Gastrocnemius medialis (tissue), 4 donors: ENCODE results near the gene SRD5A3. TPM values are rescaled to one million over a fixed set of nuclear protein-coding genes. Genes with fewer than 3 reads are reported as not detected.

Experiments used
- ATAC-seq, 2 donors: fragments of 150-250 bp; one replicate each; pipeline ENCODE4 v1.9.1; 2016
- DNase-seq, 2 donors: peaks; one replicate each; pipeline ENCODE4 v3.0.0-alpha.2; 2019
- H3K27ac ChIP-seq, 4 donors: fragments of 200-600 bp; sonication (generic); 1 replicate in 1 of 4; 2 replicates in 3 of 4; pipeline ENCODE4 v1.5.1; 2016 to 2018; ENCODE audit warnings: mild to moderate bottlenecking in 2 of 4, moderate library complexity in 1 of 4
- H3K27me3 ChIP-seq, 3 donors: fragments of 200-600 bp; sonication (generic) in 2 of 3; 1 replicate in 1 of 3; 2 replicates in 2 of 3; pipeline versions ENCODE4 v1.5.1 to v1.6.0; 2016 to 2019; ENCODE audit warnings: mild to moderate bottlenecking in 1 of 3, moderate library complexity in 1 of 3
- H3K36me3 ChIP-seq, 2 donors: fragments of 200-600 bp; sonication (generic) in 1 of 2; one replicate each; pipeline ENCODE4 v1.5.1; 2017 to 2018
- H3K4me1 ChIP-seq, 2 donors: fragments of 200-600 bp; sonication (generic) in 1 of 2; one replicate each; pipeline ENCODE4 v1.5.1; 2016 to 2017; ENCODE audit warnings: mild to moderate bottlenecking in 2 of 2
- H3K4me3 ChIP-seq, 4 donors: fragments of 200-600 bp; sonication (generic) in 3 of 4; 1 replicate in 1 of 4; 2 replicates in 3 of 4; pipeline ENCODE4 v1.5.1; 2016 to 2019; ENCODE audit warnings: mild to moderate bottlenecking in 2 of 4
- H3K9me3 ChIP-seq, 3 donors: fragments of 200-600 bp; sonication (generic) in 2 of 3; 1 replicate in 1 of 3; 2 replicates in 2 of 3; pipeline ENCODE4 v1.5.1; 2016 to 2019
- POLR2A ChIP-seq, 2 donors: fragments of 450-650 bp; IDR thresholded peaks; one replicate each; pipeline ENCODE4 v1.6.1; 2017; ENCODE audit warnings: antibody characterized with exemption in 2 of 2, mild to moderate bottlenecking in 2 of 2, moderate library complexity in 2 of 2
- in situ Hi-C, 4 donors: fragments of 200-750 bp; cut with MboI; loops; one replicate each; pipeline versions ENCODE4 v1.15.0 to v1.8.0; 2017; ENCODE audit warnings: low sequenced_read_pairs in 4 of 4
- intact Hi-C: fragments of 100-400 bp; cut with DNase I; formaldehyde crosslinking; loops from one replicate; pipeline ENCODE4 v1.15.1; 2023; ENCODE audit warnings: low total_unique reads
- total RNA-seq, 4 donors: library from RNA; depleted of rRNA; stranded (reverse); fragments of >200 nt; gene quantifications; one replicate each; pipeline versions ENCODE4 v1.1.0 to v1.2.3, GENCODE V29; 2016
- TF ChIP-seq, protein P1 (sequence below), 5 experiments: fragments of 450-650 bp in 3 of 5; fragments of 200-600 bp in 2 of 5; sonication (generic) in 2 of 5; IDR thresholded peaks in 4 of 5; conservative IDR thresholded peaks in 1 of 5; 1 replicate in 4 of 5; 2 replicates in 1 of 5; pipeline ENCODE4 v1.5.1; 2016 to 2019; ENCODE audit warnings: antibody characterized with exemption in 5 of 5, mild to moderate bottlenecking in 3 of 5, moderate library complexity in 3 of 5

Gene SRD5A3
- total RNA-seq, 4 donors from 2014 or later, result 2.4 to 7.6 (median 5.1) TPM

- Histone ChIP-seq H3K9me3 (no peaks in the 10 kb centered on the region), H3K36me3 (no peaks in the 10 kb centered on the region), H3K4me3 (no peak overlapping the region), H3K27me3 (no peaks in the 10 kb centered on the region), H3K27ac (no peak overlapping the region), H3K4me1 (no peaks in the 10 kb centered on the region)
- TF ChIP-seq POLR2A (IDR thresholded peaks at IDR 0.05), result no peak
- TF ChIP-seq, protein P1, sequence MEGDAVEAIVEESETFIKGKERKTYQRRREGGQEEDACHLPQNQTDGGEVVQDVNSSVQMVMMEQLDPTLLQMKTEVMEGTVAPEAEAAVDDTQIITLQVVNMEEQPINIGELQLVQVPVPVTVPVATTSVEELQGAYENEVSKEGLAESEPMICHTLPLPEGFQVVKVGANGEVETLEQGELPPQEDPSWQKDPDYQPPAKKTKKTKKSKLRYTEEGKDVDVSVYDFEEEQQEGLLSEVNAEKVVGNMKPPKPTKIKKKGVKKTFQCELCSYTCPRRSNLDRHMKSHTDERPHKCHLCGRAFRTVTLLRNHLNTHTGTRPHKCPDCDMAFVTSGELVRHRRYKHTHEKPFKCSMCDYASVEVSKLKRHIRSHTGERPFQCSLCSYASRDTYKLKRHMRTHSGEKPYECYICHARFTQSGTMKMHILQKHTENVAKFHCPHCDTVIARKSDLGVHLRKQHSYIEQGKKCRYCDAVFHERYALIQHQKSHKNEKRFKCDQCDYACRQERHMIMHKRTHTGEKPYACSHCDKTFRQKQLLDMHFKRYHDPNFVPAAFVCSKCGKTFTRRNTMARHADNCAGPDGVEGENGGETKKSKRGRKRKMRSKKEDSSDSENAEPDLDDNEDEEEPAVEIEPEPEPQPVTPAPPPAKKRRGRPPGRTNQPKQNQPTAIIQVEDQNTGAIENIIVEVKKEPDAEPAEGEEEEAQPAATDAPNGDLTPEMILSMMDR (IDR thresholded peaks at IDR 0.05 in 4 of 5, conservative IDR thresholded peaks at IDR 0.05 in 1 of 5), result no peak
- in situ Hi-C loops, result loop anchor here in 1 of 4 donors (25.0 kb wide), 1 partner anchor 296 kb away; no protein-coding TSS in a partner anchor
- no peak for DNase-seq
- intact Hi-C loops, result no loop called here
- ATAC-seq, result no peak
Measured at GRCh38 chr4:55308071-55308470, 38.0 kb upstream of the SRD5A3 start.

- Histone ChIP-seq H3K27me3 (no peaks in the 10 kb centered on the region), H3K4me1 (no peaks in the 10 kb centered on the region), H3K9me3 (no peaks in the 10 kb centered on the region), H3K27ac (peak overlapping the region in 1 of 4 donors; percentile 6), H3K4me3 (no peak overlapping the region), H3K36me3 (no peaks in the 10 kb centered on the region)
- in situ Hi-C loops, result loop anchor here in 2 of 4 donors (10.0 to 25.0 kb wide), 2 partner anchors 300 to 307 kb away; no protein-coding TSS in a partner anchor
- TF ChIP-seq, protein P1 (IDR thresholded peaks at IDR 0.05 in 4 of 5, conservative IDR thresholded peaks at IDR 0.05 in 1 of 5), result no peak
- no peak for TF ChIP-seq POLR2A (IDR thresholded peaks at IDR 0.05)
- intact Hi-C loops, result loop anchor here (10.0 kb wide), 1 partner anchor 987 kb away; no protein-coding TSS in a partner anchor
- no peak for DNase-seq
- ATAC-seq, result peak; percentile 36 to 62
Measured at GRCh38 chr4:55311792-55312488, 34.1 kb upstream of the SRD5A3 start.

DNA sequence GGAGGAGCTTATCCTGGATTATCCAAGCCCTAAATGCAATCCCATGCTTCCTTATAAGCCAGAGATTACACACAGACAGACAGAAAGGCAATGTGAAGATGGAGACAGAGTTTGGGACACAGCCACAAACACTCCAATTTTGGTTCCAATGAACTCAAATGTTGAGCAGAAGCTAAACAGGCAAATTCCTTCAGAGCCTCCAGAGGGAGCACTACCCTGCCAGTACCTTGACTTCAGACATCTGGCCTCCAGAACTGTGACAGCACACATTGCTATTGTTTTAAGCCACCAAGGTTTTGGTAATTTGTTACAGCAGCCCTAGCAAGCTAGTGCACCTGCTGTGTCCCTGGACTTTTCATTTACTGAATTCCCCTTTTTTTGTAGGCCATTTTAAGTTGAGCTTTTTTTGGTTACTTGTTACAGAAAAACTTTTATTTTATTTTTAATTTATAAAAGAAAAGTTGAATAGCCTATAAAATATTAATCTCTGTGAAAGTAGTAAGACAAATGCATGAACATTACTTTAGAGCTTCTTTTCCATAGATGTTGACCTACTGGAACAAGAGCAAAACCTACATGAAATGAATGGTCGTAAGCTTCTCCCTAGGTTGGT, 33.4 kb upstream of the SRD5A3 start:
- DNase-seq (peak; percentile 24 to 59), ATAC-seq (peak; percentile 73 to 85)

GRCh38 chr4:55314141-55314820, 31.8 kb upstream of the SRD5A3 start:
- intact Hi-C loops, result loop anchor here (10.0 kb wide), 1 partner anchor 989 kb away; no protein-coding TSS in a partner anchor
- Histone ChIP-seq H3K36me3 (no peaks in the 10 kb centered on the region), H3K4me3 (no peak overlapping the region), H3K4me1 (no peaks in the 10 kb centered on the region), H3K27ac (no peak overlapping the region), H3K9me3 (no peaks in the 10 kb centered on the region), H3K27me3 (no peaks in the 10 kb centered on the region)
- ATAC-seq, result no peak
- no peak for DNase-seq
- in situ Hi-C loops, result loop anchor here in 2 of 4 donors (10.0 to 25.0 kb wide), 2 partner anchors 302 to 309 kb away; no protein-coding TSS in a partner anchor
- TF ChIP-seq, protein P1 (IDR thresholded peaks at IDR 0.05 in 4 of 5, conservative IDR thresholded peaks at IDR 0.05 in 1 of 5), result no peak
- TF ChIP-seq POLR2A (IDR thresholded peaks at IDR 0.05), result no peak

More for the DNA sequence above, 33.4 kb upstream of the SRD5A3 start:
- Histone ChIP-seq H3K4me1 (no peaks in the 10 kb centered on the region), H3K4me3 (no peak overlapping the region), H3K9me3 (no peaks in the 10 kb centered on the region), H3K27ac (peak overlapping the region in 1 of 4 donors; percentile 6), H3K27me3 (no peaks in the 10 kb centered on the region), H3K36me3 (no peaks in the 10 kb centered on the region)
- intact Hi-C loops, result loop anchor here (10.0 kb wide), 1 partner anchor 988 kb away; no protein-coding TSS in a partner anchor
- in situ Hi-C loops, result loop anchor here in 2 of 4 donors (10.0 to 25.0 kb wide), 2 partner anchors 300 to 308 kb away; no protein-coding TSS in a partner anchor
- TF ChIP-seq POLR2A (IDR thresholded peaks at IDR 0.05), result no peak
- TF ChIP-seq, protein P1 (IDR thresholded peaks at IDR 0.05 in 4 of 5, conservative IDR thresholded peaks at IDR 0.05 in 1 of 5), result peak in 2 of 5 experiments; percentile 49 to 55
